Gastroesophageal sphincter (tissue), 3 donors: Measurements from ENCODE around the gene RFX8.

Experiments
- CTCF ChIP-seq, 4 experiments: fragments of 200-600 bp in 2 of 4; fragments of 450-650 bp in 2 of 4; sonication (generic) in 1 of 4; IDR thresholded peaks; one replicate each; pipeline ENCODE4 v1.5.1; 2017 to 2019; ENCODE audit warnings: antibody characterized with exemption in 4 of 4, mild to moderate bottlenecking in 2 of 4, moderate library complexity in 2 of 4
- EP300 ChIP-seq: sonication (generic); formaldehyde crosslinking; IDR thresholded peaks from one replicate; pipeline ENCODE4 v1.6.1; 2017; ENCODE audit warnings: antibody characterized with exemption, mild to moderate bottlenecking
- POLR2A ChIP-seq, 2 donors: fragments of 450-650 bp; IDR thresholded peaks; one replicate each; pipeline ENCODE4 v1.6.1; 2017; ENCODE audit warnings: antibody characterized with exemption in 2 of 2, mild to moderate bottlenecking in 2 of 2, moderate library complexity in 1 of 2
- POLR2AphosphoS5 ChIP-seq: sonication (generic); formaldehyde crosslinking; IDR thresholded peaks from one replicate; pipeline ENCODE4 v1.6.1; 2017; ENCODE audit warnings: antibody characterized with exemption

GRCh38 chr2:101383016-101383541 lies 91.8 kb downstream of the RFX8 start:
- TF ChIP-seq CTCF (IDR thresholded peaks at IDR 0.05): no peak
- no peak for TF ChIP-seq POLR2AphosphoS5
- no peak for TF ChIP-seq POLR2A (IDR thresholded peaks at IDR 0.05)
- no peak for TF ChIP-seq EP300
